Measurements from ENCODE around the gene DPEP2. TPM values are rescaled to one million over a fixed set of nuclear protein-coding genes. Genes with fewer than 3 reads are reported as not detected.

The DPEP2 gene
- total RNA-seq, 6 experiments from 2014 or later, result not detected

DNA sequence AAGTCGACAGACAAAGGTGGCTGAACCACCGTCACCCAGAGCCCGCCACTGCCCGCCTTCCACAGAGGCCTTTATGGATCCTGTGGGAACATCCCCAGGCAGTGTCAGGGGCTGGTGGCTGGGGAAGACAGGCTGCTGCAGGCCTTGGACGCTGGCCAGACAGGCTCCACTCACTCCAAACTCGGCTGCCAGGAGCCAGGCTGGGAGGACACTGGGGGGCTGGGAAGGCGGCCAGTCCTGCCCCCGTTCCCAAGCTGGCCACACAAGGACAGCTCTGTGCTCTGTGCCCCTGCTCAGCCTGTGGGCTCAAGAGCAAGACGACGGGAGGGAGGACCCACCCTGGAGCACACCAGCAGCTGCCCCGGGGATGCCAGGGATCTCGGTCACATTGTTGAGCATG is 47.8 kb downstream of the DPEP2 start:
- Mint-ChIP-seq H3K36me3 (ENCODE audit: low read depth) (peaks cover 25% of the 10 kb centered on the region), H3K27me3 (ENCODE audit: insufficient read depth) (no peaks in the 10 kb centered on the region; the same call in 1 of the 2 replicates), H3K4me1 (ENCODE audit: low read depth) (no peaks in the 10 kb centered on the region), H3K4me3 (no peak overlapping the region), H3K9me3 (no peaks in the 10 kb centered on the region), H3K27ac (no peak overlapping the region)
- TF ChIP-seq, protein P1, sequence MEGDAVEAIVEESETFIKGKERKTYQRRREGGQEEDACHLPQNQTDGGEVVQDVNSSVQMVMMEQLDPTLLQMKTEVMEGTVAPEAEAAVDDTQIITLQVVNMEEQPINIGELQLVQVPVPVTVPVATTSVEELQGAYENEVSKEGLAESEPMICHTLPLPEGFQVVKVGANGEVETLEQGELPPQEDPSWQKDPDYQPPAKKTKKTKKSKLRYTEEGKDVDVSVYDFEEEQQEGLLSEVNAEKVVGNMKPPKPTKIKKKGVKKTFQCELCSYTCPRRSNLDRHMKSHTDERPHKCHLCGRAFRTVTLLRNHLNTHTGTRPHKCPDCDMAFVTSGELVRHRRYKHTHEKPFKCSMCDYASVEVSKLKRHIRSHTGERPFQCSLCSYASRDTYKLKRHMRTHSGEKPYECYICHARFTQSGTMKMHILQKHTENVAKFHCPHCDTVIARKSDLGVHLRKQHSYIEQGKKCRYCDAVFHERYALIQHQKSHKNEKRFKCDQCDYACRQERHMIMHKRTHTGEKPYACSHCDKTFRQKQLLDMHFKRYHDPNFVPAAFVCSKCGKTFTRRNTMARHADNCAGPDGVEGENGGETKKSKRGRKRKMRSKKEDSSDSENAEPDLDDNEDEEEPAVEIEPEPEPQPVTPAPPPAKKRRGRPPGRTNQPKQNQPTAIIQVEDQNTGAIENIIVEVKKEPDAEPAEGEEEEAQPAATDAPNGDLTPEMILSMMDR (IDR thresholded peaks at IDR 0.05), result no peak
- DNase-seq, result no peak

GRCh38 chr16:67950335-67950843 is 48.9 kb downstream of the DPEP2 start:
- no peak overlapping the region for H3K27ac Mint-ChIP-seq
- peaks cover 25% of the 10 kb centered on the region for H3K36me3 Mint-ChIP-seq (ENCODE audit: low read depth)
- no peak overlapping the region for H3K4me3 Mint-ChIP-seq
- no peaks in the 10 kb centered on the region for H3K4me1 Mint-ChIP-seq (ENCODE audit: low read depth)
- no peaks in the 10 kb centered on the region; the same call in 1 of the 2 replicates for H3K27me3 Mint-ChIP-seq (ENCODE audit: insufficient read depth)
- no peak for DNase-seq
- TF ChIP-seq, protein P1 (IDR thresholded peaks at IDR 0.05), result no peak
- H3K9me3 Mint-ChIP-seq, result no peaks in the 10 kb centered on the region

- no peaks in the 10 kb centered on the region for H3K9me3 Mint-ChIP-seq
- peaks cover 25% of the 10 kb centered on the region for H3K36me3 Mint-ChIP-seq (ENCODE audit: low read depth)
- H3K27ac Mint-ChIP-seq, result no peak overlapping the region
- H3K4me1 Mint-ChIP-seq (ENCODE audit: low read depth), result no peaks in the 10 kb centered on the region
- TF ChIP-seq, protein P1 (IDR thresholded peaks at IDR 0.05), result no peak
- no peak for DNase-seq
- no peaks in the 10 kb centered on the region; the same call in 1 of the 2 replicates for H3K27me3 Mint-ChIP-seq (ENCODE audit: insufficient read depth)
- H3K4me3 Mint-ChIP-seq, result no peak overlapping the region
These were observed 49.6 kb downstream of the DPEP2 start for GRCh38 chr16:67949645-67950044.

GRCh38 chr16:67948015-67948414 is 51.3 kb downstream of the DPEP2 start:
- no peak for DNase-seq
- Mint-ChIP-seq H3K27me3 (ENCODE audit: insufficient read depth) (no peaks in the 10 kb centered on the region; the same call in none of the 2 replicates), H3K4me1 (ENCODE audit: low read depth) (no peaks in the 10 kb centered on the region), H3K4me3 (no peak overlapping the region), H3K36me3 (ENCODE audit: low read depth) (peaks cover 14% of the 10 kb centered on the region), H3K9me3 (no peaks in the 10 kb centered on the region), H3K27ac (no peak overlapping the region)
- TF ChIP-seq, protein P1 (IDR thresholded peaks at IDR 0.05), result no peak

GRCh38 chr16:67946966-67947558 is 52.2 kb downstream of the DPEP2 start:
- TF ChIP-seq, protein P1 (IDR thresholded peaks at IDR 0.05), result no peak
- H3K4me1 Mint-ChIP-seq (ENCODE audit: low read depth), result no peaks in the 10 kb centered on the region
- H3K4me3 Mint-ChIP-seq, result no peak overlapping the region
- peaks cover 13% of the 10 kb centered on the region for H3K36me3 Mint-ChIP-seq (ENCODE audit: low read depth)
- no peaks in the 10 kb centered on the region for H3K9me3 Mint-ChIP-seq
- H3K27me3 Mint-ChIP-seq (ENCODE audit: insufficient read depth), result peaks cover 2% of the 10 kb centered on the region
- no peak overlapping the region for H3K27ac Mint-ChIP-seq
- DNase-seq, result no peak

All from HFFc6 (cell line).